ENCODE results near the gene HIF1AN. TPM values are rescaled to one million over a fixed set of nuclear protein-coding genes. Genes with fewer than 3 reads are reported as not detected.

Gene HIF1AN
- total RNA-seq, 3 donors from 2014 or later (not counting 1 experiment from before 2014, with no cell fraction given): 52.0 to 66.4 (median 58.7) TPM

GRCh38 chr10:100528123-100528886 is 7.4 kb upstream of the HIF1AN start:
- H3K4me1 ChIP-seq (ENCODE audit: control insufficient read depth, insufficient read depth, low read length): peaks cover 22% of the 10 kb centered on the region
- Mint-ChIP-seq H3K27ac (peak overlapping the region; percentile 92 to 99), H3K36me3 (peaks cover 9% of the 10 kb centered on the region), H3K4me1 (peaks cover 27 to 42% of the 10 kb centered on the region in 2 donors), H3K27me3 (ENCODE audit: low read depth in 2 of 2) (no peaks in the 10 kb centered on the region), H3K4me3 (peak overlapping the region; percentile 100), H3K9me3 (no peaks in the 10 kb centered on the region)
- ATAC-seq: no peak
- peak in 1 of 2 donors; percentile 59 for DNase-seq
- peak overlapping the region; percentile 74 for H3K27ac ChIP-seq (ENCODE audit: low read length)
- H3K4me3 ChIP-seq (ENCODE audit: low read length): peak overlapping the region; percentile 80
- WGBS (ENCODE audit: insufficient coverage): 54% methylated on average over 7 of the region's 7 CpGs
- H3K9me3 ChIP-seq (ENCODE audit: control insufficient read depth, insufficient read depth, low read length): no peaks in the 10 kb centered on the region
- no peaks in the 10 kb centered on the region for H3K27me3 ChIP-seq (ENCODE audit: control insufficient read depth, insufficient read depth, low read length)
- intact Hi-C loops (cut with micrococcal nuclease): no loop called here
- H3K36me3 ChIP-seq (ENCODE audit: control insufficient read depth, insufficient read depth, low read length): peaks cover 30% of the 10 kb centered on the region
- TF ChIP-seq CTCF (IDR thresholded peaks at IDR 0.05): no peak

GRCh38 chr10:100528921-100529474 is 6.7 kb upstream of the HIF1AN start:
- Mint-ChIP-seq H3K9me3 (no peaks in the 10 kb centered on the region), H3K27ac (peak overlapping the region; percentile 92 to 99), H3K36me3 (peaks cover 9% of the 10 kb centered on the region), H3K4me3 (peak overlapping the region; percentile 100), H3K27me3 (ENCODE audit: low read depth in 2 of 2) (no peaks in the 10 kb centered on the region), H3K4me1 (peaks cover 27 to 38% of the 10 kb centered on the region in 2 donors)
- peaks cover 23% of the 10 kb centered on the region for H3K36me3 ChIP-seq (ENCODE audit: control insufficient read depth, insufficient read depth, low read length)
- no peaks in the 10 kb centered on the region for H3K9me3 ChIP-seq (ENCODE audit: control insufficient read depth, insufficient read depth, low read length)
- ATAC-seq (peak in 1 of 3 donors; percentile 14), DNase-seq (no peak)
- no peaks in the 10 kb centered on the region for H3K27me3 ChIP-seq (ENCODE audit: control insufficient read depth, insufficient read depth, low read length)
- peak overlapping the region; percentile 74 for H3K27ac ChIP-seq (ENCODE audit: low read length)
- WGBS (ENCODE audit: insufficient coverage): 0% methylated on average over 18 of the region's 18 CpGs
- intact Hi-C loops (cut with micrococcal nuclease): no loop called here
- H3K4me1 ChIP-seq (ENCODE audit: control insufficient read depth, insufficient read depth, low read length): peaks cover 22% of the 10 kb centered on the region
- H3K4me3 ChIP-seq (ENCODE audit: low read length): peak overlapping the region; percentile 80
- no peak for TF ChIP-seq CTCF (IDR thresholded peaks at IDR 0.05)

GRCh38 chr10:100529475-100530298 is 6.1 kb upstream of the HIF1AN start, which contains the start of gene NDUFB8:
TSS of gene NDUFB8 (minus strand) at chr10:100529871. CDS start at chr10:100529851, 20 bp downstream.
- DNase-seq (peak; percentile 83 to 93), ATAC-seq (peak; percentile 80 to 85 (median 84))
- Histone ChIP-seq H3K27me3 (ENCODE audit: control insufficient read depth, insufficient read depth, low read length) (no peaks in the 10 kb centered on the region), H3K27ac (ENCODE audit: low read length) (peak within 1 kb of the TSS; percentile 74), H3K4me1 (ENCODE audit: control insufficient read depth, insufficient read depth, low read length) (peaks cover 22% of the 10 kb centered on the region), H3K36me3 (ENCODE audit: control insufficient read depth, insufficient read depth, low read length) (peaks cover 16% of the 10 kb centered on the region), H3K9me3 (ENCODE audit: control insufficient read depth, insufficient read depth, low read length) (no peaks in the 10 kb centered on the region), H3K4me3 (ENCODE audit: low read length) (peak within 1 kb of the TSS; percentile 80)
- Mint-ChIP-seq H3K9me3 (no peaks in the 10 kb centered on the region), H3K27ac (peak within 1 kb of the TSS; percentile 92 to 99), H3K36me3 (peaks cover 9% of the 10 kb centered on the region), H3K4me3 (peak within 1 kb of the TSS; percentile 100), H3K27me3 (ENCODE audit: low read depth in 2 of 2) (no peaks in the 10 kb centered on the region), H3K4me1 (peaks cover 27 to 37% of the 10 kb centered on the region in 2 donors)
- intact Hi-C loops (cut with micrococcal nuclease): no loop called here
- no peak for TF ChIP-seq CTCF (IDR thresholded peaks at IDR 0.05)
- 1% methylated on average over 43 of the region's 43 CpGs for WGBS (ENCODE audit: insufficient coverage)
